Stimulated activated CD4-positive, alpha-beta T cell treated with anti-CD3 and anti-CD28 coated beads, Interleukin-1b, Interleukin-23, amount 100 ng/mL, for 1 hour (primary cell): ENCODE results near the gene KRTAP10-1.
A peak's percentile ranks its signal among the peaks of the same experiment; 100 is the strongest.

ENCODE experiments used
- DNase-seq, 2 donors: peaks; one replicate each; pipeline ENCODE4 v3.0.0-alpha.2; 2020; ENCODE audit warnings: low read depth in 2 of 2

The KRTAP10-1 gene

GRCh38 chr21:44516342-44516741 is 23.7 kb downstream of the KRTAP10-1 start:
- DNase-seq: no peak

GRCh38 chr21:44515359-44516165 is 24.4 kb downstream of the KRTAP10-1 start:
- DNase-seq: no peak

GRCh38 chr21:44514746-44515358 is 25.1 kb downstream of the KRTAP10-1 start:
- no peak for DNase-seq

GRCh38 chr21:44514218-44514520 is 25.8 kb downstream of the KRTAP10-1 start:
- no peak for DNase-seq

GRCh38 chr21:44513389-44514217 is 26.4 kb downstream of the KRTAP10-1 start:
- DNase-seq: no peak

- no peak for DNase-seq
Measured at GRCh38 chr21:44512496-44513388, 27.3 kb downstream of the KRTAP10-1 start.

GRCh38 chr21:44511938-44512275 is 28.1 kb downstream of the KRTAP10-1 start:
- no peak for DNase-seq

- DNase-seq: no peak
Measured at GRCh38 chr21:44511219-44511937, 28.6 kb downstream of the KRTAP10-1 start.

- DNase-seq: peak; percentile 65 to 68
Measured at GRCh38 chr21:44510508-44511218, 29.3 kb downstream of the KRTAP10-1 start.

GRCh38 chr21:44510109-44510507 is 29.9 kb downstream of the KRTAP10-1 start:
- no peak for DNase-seq

- DNase-seq: no peak
Measured at GRCh38 chr21:44509539-44509938, 30.5 kb downstream of the KRTAP10-1 start.

GRCh38 chr21:44508711-44509445 is 31.1 kb downstream of the KRTAP10-1 start:
- DNase-seq: no peak

- DNase-seq: no peak
Measured at GRCh38 chr21:44508426-44508710, 31.6 kb downstream of the KRTAP10-1 start.

- no peak for DNase-seq
Measured at GRCh38 chr21:44507673-44508425, 32.1 kb downstream of the KRTAP10-1 start.

- DNase-seq: no peak
Measured at GRCh38 chr21:44506279-44507255, 33.4 kb downstream of the KRTAP10-1 start.

- no peak for DNase-seq
Measured at GRCh38 chr21:44505673-44506278, 34.2 kb downstream of the KRTAP10-1 start.

GRCh38 chr21:44503901-44504399 is 36.0 kb downstream of the KRTAP10-1 start:
- DNase-seq: no peak
